ENCODE measurements around the gene DVL3. TPM values are rescaled to one million over a fixed set of nuclear protein-coding genes. Genes with fewer than 3 reads are reported as not detected.

The DVL3 gene
- total RNA-seq, 1 donor from 2014 or later, result 63.6 TPM

DNA sequence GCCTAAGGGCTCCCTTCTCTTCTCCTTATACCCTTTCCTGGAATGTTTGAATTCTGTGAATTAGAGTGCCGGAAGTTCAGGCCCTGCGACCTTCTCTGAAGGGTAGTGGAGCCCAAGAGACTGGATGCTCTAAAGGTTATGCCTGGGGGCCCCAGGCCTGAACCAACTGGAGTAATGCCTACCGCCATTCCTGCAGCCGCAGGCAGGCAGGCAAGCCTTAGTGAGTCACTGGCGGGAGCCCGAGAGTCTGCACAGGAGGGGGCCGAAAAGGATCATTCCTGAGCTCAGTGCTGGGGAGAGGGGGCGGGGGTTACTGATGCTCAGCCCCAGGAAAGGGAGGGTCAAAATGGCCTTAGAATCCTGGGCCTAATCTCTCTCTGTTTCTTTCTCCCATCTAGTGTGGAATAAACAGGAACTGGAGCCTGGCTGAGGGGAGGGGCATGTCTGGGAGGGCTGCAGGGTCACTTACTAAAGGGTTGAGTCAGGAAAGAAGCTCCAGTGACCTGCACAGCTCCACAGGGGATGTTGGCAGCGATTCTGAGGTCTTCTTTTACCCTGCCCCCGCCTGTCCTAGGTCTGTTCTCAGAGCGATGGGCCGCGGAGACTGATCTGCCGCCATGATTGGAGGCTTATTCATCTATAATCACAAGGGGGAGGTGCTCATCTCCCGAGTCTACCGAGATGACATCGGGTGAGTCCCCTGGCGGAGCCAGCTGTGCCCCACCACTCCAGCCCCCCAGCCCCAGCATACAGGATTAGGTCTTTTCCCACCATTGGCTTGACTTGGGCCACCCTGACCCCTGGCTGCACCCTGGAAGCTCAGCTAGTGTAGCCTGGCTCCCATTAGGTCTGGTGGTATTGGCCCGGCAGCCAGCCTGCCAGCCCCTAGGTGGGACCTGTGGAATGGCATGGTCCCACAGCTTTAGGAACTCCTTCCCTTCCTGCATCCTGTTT lies 21.5 kb downstream of the DVL3 start:
- DNase-seq (ENCODE audit: low read depth), result peak; percentile 92

DNA sequence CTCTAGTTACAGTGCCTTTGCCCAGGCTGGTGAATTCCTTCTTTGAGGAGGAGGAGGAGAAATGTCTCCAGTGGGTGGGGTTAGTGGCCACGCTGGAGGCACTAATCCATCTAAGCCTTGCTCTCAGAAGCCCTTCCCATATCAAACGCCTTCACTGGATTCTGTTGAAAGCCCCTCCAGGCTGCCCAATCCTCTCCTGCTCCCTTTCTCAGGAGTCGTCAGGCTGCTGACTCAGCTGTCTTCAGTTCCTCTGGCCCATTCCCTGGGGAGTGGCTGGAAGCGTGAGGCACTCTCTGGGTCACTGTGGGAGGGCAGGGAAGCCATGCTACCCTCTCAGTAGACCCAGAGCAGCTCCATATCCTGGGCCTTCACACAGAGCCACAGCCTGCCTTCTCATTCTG lies 22.2 kb downstream of the DVL3 start:
- no peak for DNase-seq (ENCODE audit: low read depth)

DNA sequence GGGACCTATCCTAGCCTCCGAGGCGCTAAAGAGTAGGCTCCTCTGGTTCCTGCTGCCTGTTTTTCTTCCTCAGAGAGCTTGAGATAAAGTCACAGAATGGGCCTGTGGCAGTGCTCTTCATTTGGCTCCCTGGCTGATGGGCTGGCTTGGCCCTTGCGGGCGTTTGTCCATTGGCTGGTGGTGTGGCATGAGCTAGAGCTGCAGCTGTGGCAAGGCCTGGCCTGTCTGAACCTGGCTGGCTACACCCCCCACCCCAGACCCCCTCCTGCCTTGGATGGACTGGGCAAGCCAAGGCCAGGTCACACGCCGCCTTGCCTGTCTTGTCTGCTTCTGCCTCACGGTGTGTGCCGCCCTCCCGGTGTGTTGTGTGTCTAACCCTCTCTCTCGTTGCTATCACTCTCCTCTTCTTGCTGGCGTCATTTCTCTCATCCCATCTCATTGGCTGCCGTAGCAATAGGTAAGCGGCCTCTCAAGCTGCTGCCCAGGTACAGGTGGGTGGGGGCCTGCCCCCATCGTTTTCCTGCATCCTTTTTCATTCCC lies 22.7 kb downstream of the DVL3 start:
- DNase-seq (ENCODE audit: low read depth), result no peak

DNA sequence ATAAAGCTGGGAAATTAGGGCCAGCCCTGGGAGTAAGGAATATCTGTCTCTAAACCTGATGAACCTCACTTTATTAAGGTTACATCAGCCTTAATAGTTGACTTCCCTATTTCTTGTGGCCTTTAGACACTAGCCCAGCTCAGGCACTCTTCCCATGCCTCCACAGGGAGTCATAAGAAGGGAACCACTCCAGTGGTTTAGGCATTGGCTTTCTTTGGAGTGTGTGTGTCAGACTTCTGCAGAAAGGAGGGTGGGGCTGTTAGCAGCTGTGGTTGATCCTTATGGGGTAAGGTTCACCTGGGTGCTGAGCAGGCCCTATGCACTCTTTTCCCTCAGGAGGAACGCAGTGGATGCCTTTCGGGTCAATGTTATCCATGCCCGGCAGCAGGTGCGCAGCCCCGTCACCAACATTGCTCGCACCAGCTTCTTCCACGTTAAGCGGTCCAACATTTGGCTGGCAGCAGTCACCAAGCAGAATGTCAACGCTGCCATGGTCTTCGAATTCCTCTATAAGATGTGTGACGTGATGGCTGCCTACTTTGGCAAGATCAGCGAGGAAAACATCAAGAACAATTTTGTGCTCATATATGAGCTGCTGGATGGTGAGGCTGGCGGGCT lies 23.5 kb downstream of the DVL3 start:
- no peak for DNase-seq (ENCODE audit: low read depth)

- DNase-seq (ENCODE audit: low read depth), result no peak
Measured at GRCh38 chr3:184180165-184180564, 25.0 kb downstream of the DVL3 start.

GRCh38 chr3:184181596-184181995 lies 26.4 kb downstream of the DVL3 start:
- no peak for DNase-seq (ENCODE audit: low read depth)

GRCh38 chr3:184183679-184184078 lies 28.5 kb downstream of the DVL3 start:
- no peak for DNase-seq (ENCODE audit: low read depth)

- no peak for DNase-seq (ENCODE audit: low read depth)
Measured at GRCh38 chr3:184184546-184185230, 29.5 kb downstream of the DVL3 start.

GRCh38 chr3:184185461-184186183 lies 30.4 kb downstream of the DVL3 start:
- DNase-seq (ENCODE audit: low read depth), result peak; percentile 95

GRCh38 chr3:184186184-184186901 lies 31.2 kb downstream of the DVL3 start, which contains the start of gene ABCF3:
Gene ABCF3 (plus strand): TSS chr3:184186199. CDS start chr3:184186208, 9 bp downstream.
- peak; percentile 23 for DNase-seq (ENCODE audit: low read depth)

DNA sequence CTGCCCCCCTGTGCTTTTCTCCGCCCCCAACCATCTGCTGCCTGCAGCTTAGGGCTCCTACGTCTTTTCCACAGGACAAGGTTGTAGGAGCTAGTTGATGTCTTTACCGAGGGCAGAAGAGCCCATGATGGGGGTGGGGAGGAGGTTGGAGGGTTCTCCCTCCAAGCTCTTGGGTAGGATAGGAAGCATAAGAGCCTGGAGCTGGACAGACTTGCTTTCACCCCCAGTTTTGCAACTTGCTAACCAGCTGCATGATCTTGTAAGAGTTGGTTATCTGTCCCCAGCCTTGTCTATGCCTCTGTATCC lies 31.7 kb downstream of the DVL3 start:
- no peak for DNase-seq (ENCODE audit: low read depth)

- DNase-seq (ENCODE audit: low read depth), result no peak
Measured at GRCh38 chr3:184188080-184188479, 32.9 kb downstream of the DVL3 start.

DNA sequence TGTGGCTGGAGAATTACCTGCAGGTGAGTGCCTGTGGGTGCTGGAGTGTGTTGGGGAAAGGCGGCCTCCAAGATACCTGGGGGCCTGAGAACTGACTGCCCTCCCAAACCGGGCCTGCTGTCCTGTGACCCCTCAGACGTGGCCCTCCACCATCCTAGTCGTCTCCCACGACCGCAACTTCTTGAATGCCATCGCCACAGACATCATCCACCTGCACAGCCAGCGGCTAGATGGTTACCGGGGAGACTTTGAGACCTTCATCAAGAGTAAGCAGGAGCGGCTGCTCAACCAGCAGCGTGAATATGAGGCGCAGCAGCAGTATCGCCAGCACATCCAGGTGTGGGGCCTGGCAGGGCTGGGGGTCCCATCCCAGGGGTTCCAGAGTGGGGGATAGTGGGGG lies 34.2 kb downstream of the DVL3 start:
- no peak for DNase-seq (ENCODE audit: low read depth)

- no peak for DNase-seq (ENCODE audit: low read depth)
Measured at GRCh38 chr3:184192889-184193288, 37.7 kb downstream of the DVL3 start.

DNA sequence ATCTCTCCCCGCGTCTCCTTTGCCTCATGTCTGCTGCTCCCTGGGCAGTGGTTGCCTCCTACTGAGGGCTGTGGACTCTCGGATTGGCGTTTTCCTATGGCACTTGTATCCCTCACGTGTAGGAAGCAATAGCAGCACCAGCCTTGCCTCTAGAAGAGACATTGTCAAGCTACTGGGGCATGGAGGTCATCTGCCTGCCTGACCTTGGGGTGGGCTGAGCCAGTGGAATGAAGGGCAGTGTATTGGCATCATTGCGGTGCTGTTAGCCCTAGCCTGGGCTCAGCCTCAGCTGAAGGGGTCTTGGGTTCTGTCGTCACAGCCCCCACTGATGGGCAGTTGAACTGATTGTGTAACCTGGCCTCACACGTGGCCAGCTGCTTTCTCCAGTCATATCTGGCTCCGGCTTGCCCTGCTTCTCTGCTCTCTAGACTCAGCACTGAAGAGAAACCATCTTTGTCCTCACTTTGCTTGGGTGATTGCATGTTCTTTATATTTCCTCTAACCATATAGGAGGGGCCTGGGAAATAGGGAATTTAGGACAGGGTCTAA lies 38.9 kb downstream of the DVL3 start:
- no peak for DNase-seq (ENCODE audit: low read depth)

- no peak for DNase-seq (ENCODE audit: low read depth)
Measured at GRCh38 chr3:184196536-184196935, 41.4 kb downstream of the DVL3 start.

DNA sequence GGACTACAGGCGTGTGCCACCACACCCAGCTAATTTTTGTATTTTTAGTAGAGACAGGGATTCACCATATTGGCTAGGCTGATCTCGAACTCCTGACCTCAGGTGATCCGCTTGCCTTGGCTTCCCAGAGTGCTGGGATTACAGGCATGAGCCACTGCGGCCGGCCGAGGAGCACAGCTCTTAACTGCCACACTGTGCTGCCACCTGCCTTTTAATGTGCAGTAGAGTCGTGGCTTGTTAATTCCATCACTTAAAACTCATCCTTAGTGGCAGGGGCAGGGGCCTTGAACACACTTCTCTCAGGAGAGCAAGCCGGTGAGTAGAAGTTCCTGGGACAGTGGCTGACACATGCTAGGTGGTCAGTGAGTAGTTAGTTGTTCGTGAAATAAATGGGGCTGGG lies 43.3 kb downstream of the DVL3 start:
- DNase-seq (ENCODE audit: low read depth), result no peak

GRCh38 chr3:184200825-184201224 lies 45.6 kb downstream of the DVL3 start:
- no peak for DNase-seq (ENCODE audit: low read depth)

GRCh38 chr3:184203526-184203925 lies 48.3 kb downstream of the DVL3 start:
- DNase-seq (ENCODE audit: low read depth), result no peak

- DNase-seq (ENCODE audit: low read depth), result no peak
Measured at GRCh38 chr3:184209146-184209923, 54.2 kb downstream of the DVL3 start.

Data from renal cortical epithelial cell (primary cell).